Fibroblast of lung (primary cell): Measurements from ENCODE around the gene MARK3. TPM values are rescaled to one million over a fixed set of nuclear protein-coding genes. Genes with fewer than 3 reads are reported as not detected.

ENCODE experiments used
- DNase-seq, 2 donors: peaks; one replicate each; pipeline versions ENCODE4 v3.0.0 to v3.0.0-alpha.2; 2010; ENCODE audit warnings: low read depth in 2 of 2
- H2AFZ ChIP-seq: 2 replicates; pipeline ENCODE4 v1.5.1; 2012; ENCODE audit warnings: low read length, control low read depth, inconsistent platforms
- H3K27ac ChIP-seq: 2 replicates; pipeline ENCODE4 v1.5.1; 2011; ENCODE audit warnings: low read length, control low read depth; ENCODE audit not compliant: insufficient read depth
- H3K27me3 ChIP-seq: 2 replicates; pipeline ENCODE4 v1.5.1; 2011; ENCODE audit warnings: mild to moderate bottlenecking, low read length; ENCODE audit not compliant: control insufficient read depth, insufficient read depth
- H3K36me3 ChIP-seq: 2 replicates; pipeline ENCODE4 v1.5.1; 2011; ENCODE audit warnings: low read length; ENCODE audit not compliant: control insufficient read depth, insufficient read depth
- H3K4me1 ChIP-seq: 2 replicates; pipeline ENCODE4 v1.5.1; 2011; ENCODE audit warnings: low read length; ENCODE audit not compliant: control insufficient read depth, insufficient read depth; ENCODE audit errors: extremely low read depth
- H3K4me2 ChIP-seq: 2 replicates; pipeline ENCODE4 v1.5.1; 2011; ENCODE audit warnings: low read length, control low read depth; ENCODE audit not compliant: insufficient read depth; ENCODE audit errors: extremely low read depth
- H3K4me3 ChIP-seq, 4 experiments: fragments of 200-600 bp in 1 of 4; sonication (generic) in 1 of 4; replicated peaks in 1 of 4; 2 replicates each; pipeline ENCODE4 v1.5.1; 2011 to 2016; ENCODE audit warnings: low read length in 4 of 4, low read depth in 3 of 4, mild to moderate bottlenecking in 3 of 4, control low read depth in 2 of 4, inconsistent platforms in 1 of 4, mixed read lengths in 1 of 4; ENCODE audit not compliant: insufficient read depth in 1 of 4; ENCODE audit errors: control extremely low read depth in 1 of 4
- H3K79me2 ChIP-seq: 2 replicates; pipeline ENCODE4 v1.5.1; 2012; ENCODE audit warnings: mild to moderate bottlenecking, low read length, inconsistent platforms; ENCODE audit not compliant: control insufficient read depth, insufficient read depth
- H3K9ac ChIP-seq: 2 replicates; pipeline ENCODE4 v1.5.1; 2011; ENCODE audit warnings: mild to moderate bottlenecking, low read length, control low read depth; ENCODE audit not compliant: insufficient read depth
- H3K9me3 ChIP-seq: 2 replicates; pipeline ENCODE4 v1.5.1; 2012; ENCODE audit warnings: low read depth, low read length; ENCODE audit not compliant: control insufficient read depth, insufficient read depth
- H4K20me1 ChIP-seq: 2 replicates; pipeline ENCODE4 v1.5.1; 2011; ENCODE audit warnings: low read length; ENCODE audit not compliant: control insufficient read depth, insufficient read depth; ENCODE audit errors: extremely low read depth
- EZH2 ChIP-seq: IDR thresholded peaks from 2 replicates; pipeline ENCODE4 v1.5.1; 2012; ENCODE audit warnings: low read length, control low read depth, mild to moderate bottlenecking; ENCODE audit errors: missing control alignments
- polyA plus RNA-seq, 2 donors: library from polyadenylated mRNA; depleted of rRNA in 1 of 2; stranded (reverse) in 1 of 2; unstranded in 1 of 2; fragments of >200 nt; gene quantifications; 2 replicates each; pipeline ENCODE4 v1.2.1, GENCODE V29; 2011 to 2012; ENCODE audit warnings: missing spikeins in 1 of 2
- total RNA-seq: library from RNA; depleted of rRNA; stranded (reverse); fragments of >200 nt; gene quantifications from 2 replicates; pipeline ENCODE4 v1.2.1, GENCODE V29; 2014
- TF ChIP-seq, protein P1 (sequence below), 2 donors: IDR thresholded peaks in 1 of 2; conservative IDR thresholded peaks in 1 of 2; 1 replicate in 1 of 2; 2 replicates in 1 of 2; pipeline ENCODE4 v1.5.1; 2011 to 2012; ENCODE audit warnings: low read length in 2 of 2, control low read depth in 1 of 2, inconsistent platforms in 1 of 2, low read depth in 1 of 2, mild to moderate bottlenecking in 1 of 2

Gene MARK3
- total and polyA plus RNA-seq, 2 donors (not counting 1 experiment from before 2014, with no cell fraction given), result 76.0 to 119 TPM

DNA sequence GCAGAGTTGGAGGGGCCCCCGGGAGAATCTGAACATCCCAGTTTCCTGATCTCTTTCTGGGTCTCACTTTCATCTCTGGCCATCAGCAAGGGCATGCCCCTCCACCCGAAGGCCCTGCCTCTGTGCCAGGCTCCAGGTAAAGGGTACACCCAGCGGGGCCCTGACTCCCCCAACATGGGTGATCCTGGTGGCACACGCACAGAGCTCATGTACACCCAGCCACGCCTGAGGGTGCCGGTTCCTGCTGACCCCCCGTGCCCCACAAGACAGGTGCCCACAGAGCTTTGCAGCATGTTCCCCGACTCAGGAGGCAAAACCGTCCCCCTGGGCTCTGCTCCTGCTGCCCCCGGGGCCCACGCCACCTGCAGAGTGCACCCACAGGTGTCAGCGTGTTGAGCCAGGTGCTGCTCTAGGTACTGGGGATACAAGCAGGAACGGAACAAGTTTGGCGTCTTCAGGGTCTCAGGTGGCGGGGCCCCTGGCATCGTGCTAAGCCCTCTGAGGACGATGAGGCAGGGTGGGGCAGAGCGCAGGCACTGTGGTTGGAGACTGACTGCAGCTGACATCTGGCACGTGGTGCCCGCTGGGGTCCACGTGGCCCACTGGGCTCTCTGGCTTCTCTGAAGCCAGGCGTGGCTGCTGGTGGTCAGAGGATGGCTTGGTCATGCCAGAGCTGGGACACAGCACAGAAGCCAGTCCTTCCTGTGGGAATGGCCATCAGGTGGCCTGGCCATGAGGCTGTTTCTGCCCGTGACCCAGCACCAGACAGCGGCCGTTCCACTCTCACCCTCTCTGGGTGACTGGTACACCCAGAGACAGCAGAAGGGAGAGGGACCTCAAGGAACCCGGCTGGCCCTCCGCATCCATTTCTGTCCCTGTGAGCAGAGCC lies 163.5 kb downstream of the MARK3 start:
- no peaks in the 10 kb centered on the region for H3K36me3 ChIP-seq
- no peaks in the 10 kb centered on the region for H3K9me3 ChIP-seq
- H3K9ac ChIP-seq, result no peak overlapping the region
- no peak overlapping the region for H3K4me2 ChIP-seq
- no peak overlapping the region for H3K27ac ChIP-seq
- H4K20me1 ChIP-seq, result no peaks in the 10 kb centered on the region
- peaks cover 25% of the 10 kb centered on the region for H3K4me1 ChIP-seq
- no peak overlapping the region for H2AFZ ChIP-seq
- H3K27me3 ChIP-seq, result no peaks in the 10 kb centered on the region
- no peak for DNase-seq
- no peak overlapping the region for H3K4me3 ChIP-seq
- TF ChIP-seq, protein P1, sequence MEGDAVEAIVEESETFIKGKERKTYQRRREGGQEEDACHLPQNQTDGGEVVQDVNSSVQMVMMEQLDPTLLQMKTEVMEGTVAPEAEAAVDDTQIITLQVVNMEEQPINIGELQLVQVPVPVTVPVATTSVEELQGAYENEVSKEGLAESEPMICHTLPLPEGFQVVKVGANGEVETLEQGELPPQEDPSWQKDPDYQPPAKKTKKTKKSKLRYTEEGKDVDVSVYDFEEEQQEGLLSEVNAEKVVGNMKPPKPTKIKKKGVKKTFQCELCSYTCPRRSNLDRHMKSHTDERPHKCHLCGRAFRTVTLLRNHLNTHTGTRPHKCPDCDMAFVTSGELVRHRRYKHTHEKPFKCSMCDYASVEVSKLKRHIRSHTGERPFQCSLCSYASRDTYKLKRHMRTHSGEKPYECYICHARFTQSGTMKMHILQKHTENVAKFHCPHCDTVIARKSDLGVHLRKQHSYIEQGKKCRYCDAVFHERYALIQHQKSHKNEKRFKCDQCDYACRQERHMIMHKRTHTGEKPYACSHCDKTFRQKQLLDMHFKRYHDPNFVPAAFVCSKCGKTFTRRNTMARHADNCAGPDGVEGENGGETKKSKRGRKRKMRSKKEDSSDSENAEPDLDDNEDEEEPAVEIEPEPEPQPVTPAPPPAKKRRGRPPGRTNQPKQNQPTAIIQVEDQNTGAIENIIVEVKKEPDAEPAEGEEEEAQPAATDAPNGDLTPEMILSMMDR (conservative IDR thresholded peaks at IDR 0.05 in 1 of 2, IDR thresholded peaks at IDR 0.05 in 1 of 2; ENCODE audit: low read depth in 1 of 2, low read length in 2 of 2), result no peak
- TF ChIP-seq EZH2, result no peak
- no peaks in the 10 kb centered on the region for H3K79me2 ChIP-seq

- Histone ChIP-seq H3K27ac (no peak overlapping the region), H3K4me2 (no peak overlapping the region), H2AFZ (no peak overlapping the region), H4K20me1 (no peaks in the 10 kb centered on the region), H3K36me3 (no peaks in the 10 kb centered on the region), H3K4me3 (no peak overlapping the region), H3K4me1 (peaks cover 20% of the 10 kb centered on the region), H3K27me3 (no peaks in the 10 kb centered on the region), H3K79me2 (peaks cover under 1% of the 10 kb centered on the region), H3K9ac (no peak overlapping the region), H3K9me3 (no peaks in the 10 kb centered on the region)
- DNase-seq, result no peak
- no peak for TF ChIP-seq EZH2
- TF ChIP-seq, protein P1 (conservative IDR thresholded peaks at IDR 0.05 in 1 of 2, IDR thresholded peaks at IDR 0.05 in 1 of 2; ENCODE audit: low read depth in 1 of 2, low read length in 2 of 2), result no peak
Measured at GRCh38 chr14:103549361-103550311, 164.4 kb downstream of the MARK3 start.
